DMS153 treated with DMSO at 0.1 percent for 48 hours (cell line): Measurements from ENCODE around the gene LLGL2.

ENCODE experiments used
- DNase-seq: peaks from one replicate; lab custom pipeline; 2025; ENCODE audit not compliant: unreplicated experiment; lab: John Stamatoyannopoulos, UW

Gene LLGL2

DNA sequence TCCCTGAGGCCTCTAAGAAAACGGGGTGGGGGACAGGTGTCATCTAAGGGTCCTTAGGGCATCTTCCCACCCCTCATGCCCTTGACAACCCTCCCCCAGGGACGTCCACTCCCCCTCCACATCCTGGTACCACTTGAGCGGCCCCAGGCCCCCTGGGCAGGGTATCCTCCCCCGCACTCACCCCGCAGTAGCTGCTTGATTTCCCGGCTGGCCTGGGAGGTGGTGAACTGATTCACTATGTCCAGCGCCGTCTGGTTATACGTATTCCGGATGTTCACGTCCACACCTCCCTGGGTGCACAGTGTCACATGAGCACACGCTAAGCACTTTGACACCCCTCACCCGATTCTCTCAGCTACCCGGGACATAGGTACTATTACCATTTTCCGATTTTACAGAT is 19.9 kb upstream of the LLGL2 start:
- no peak for DNase-seq

- no peak for DNase-seq
These were observed 19.4 kb upstream of the LLGL2 start for GRCh38 chr17:75506134-75506533.

DNA sequence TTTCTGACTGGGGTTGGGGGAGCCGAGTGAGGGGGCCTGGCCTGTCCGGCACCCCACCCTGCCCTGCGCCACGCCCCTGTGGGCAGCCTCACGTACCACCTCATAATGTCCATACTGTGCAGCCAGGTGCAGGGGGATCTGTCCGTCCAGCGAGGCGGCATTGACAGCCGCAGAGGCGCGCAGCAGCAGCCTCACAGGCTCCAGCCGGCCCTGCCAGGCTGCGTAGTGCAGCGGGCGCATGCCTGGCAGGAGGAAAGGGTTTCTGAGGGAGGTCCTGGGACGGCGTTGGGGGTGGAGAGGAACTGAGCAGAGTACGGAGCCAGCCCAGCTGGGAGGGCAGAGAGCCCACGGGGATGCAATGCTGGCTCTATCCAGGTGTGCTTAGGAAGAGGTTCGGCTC is 18.6 kb upstream of the LLGL2 start:
- DNase-seq: no peak

DNA sequence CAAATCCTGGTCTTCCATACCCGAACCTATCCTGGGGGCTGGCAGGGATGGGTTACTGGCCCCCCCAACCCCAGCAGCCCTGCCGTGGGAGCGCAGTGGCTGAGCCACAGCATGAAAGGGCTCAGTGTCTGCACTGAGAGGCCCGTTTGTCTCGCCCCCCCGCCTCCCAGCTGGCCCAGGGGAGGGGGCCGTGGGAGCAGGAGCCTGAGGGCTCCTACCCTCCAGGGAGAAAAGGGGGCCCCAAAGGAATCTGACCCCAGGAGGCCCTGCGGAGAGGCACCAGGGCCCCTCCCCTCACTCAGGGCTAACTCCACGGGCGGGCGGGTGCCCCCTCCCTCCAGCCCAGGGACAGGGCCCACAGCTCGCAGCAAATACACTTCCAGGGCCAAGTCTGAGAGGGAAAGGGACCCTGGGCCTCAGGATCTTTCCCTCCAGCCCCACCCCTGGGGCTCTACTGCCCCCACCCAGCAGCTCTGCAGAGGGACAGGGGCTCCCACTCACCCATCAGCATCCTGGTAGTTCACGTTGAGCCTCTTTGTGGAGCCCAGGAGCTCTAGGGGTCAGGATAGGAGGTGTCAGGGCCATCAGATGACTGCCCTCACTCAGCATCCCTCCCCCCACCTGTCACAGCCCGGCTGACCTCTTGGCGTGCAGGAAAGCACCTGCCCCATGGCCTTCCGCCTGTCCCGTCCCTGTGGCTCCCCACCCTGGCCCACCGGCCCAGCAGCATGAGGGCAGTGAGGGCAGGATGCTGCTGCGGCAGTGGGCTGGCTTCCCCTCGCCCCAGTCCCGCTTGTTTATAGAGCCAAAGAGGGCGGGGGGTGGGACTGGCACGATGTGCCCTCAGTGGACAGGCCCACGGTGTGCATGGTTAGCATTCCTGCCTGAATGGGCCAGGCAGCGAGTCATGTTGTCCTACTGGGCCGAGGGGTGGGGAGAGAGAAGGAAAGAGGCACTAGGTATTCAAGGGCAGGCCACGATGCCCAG is 17.5 kb upstream of the LLGL2 start:
- DNase-seq: no peak

DNA sequence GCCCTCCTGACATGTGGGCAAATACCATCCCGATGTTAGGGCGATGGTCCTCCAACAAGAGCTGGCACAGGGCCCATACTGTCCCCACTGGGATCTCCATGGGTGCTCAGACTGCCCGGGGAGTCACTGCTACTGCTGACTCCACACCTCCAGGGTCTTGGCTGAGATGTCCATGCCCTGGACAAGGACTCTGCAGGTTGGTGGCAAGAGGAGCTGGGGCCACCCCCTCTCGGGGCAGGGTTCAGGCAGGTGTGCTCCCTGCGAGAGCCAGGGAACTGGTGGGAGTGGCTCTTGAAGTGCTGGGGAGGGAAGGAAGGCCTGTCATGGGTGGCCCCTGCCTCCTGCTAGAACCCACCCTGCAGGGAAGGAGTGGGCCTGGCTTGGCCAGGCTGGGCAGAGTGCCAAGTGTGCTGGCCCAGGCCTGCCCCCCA is 16.6 kb upstream of the LLGL2 start:
- DNase-seq: no peak

- no peak for DNase-seq
These were observed 15.8 kb upstream of the LLGL2 start for GRCh38 chr17:75509528-75510258.

DNA sequence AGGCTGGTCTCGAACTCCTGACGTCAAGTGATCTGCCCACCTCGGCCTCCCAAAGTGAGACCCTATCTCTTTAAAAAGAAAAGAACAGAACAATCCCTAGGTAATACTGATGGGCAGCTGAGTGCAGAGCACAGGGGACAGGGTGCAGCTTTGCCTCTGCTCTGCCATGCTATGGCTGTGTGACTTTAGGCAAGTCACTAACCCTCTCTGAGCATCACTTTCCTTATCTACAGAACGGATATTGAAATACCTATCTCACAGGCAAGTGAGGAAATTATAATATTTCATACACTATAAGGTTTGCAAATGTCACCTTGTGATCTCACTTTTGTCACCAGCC is 14.3 kb upstream of the LLGL2 start:
- no peak for DNase-seq

- DNase-seq: no peak
These were observed 13.6 kb upstream of the LLGL2 start for GRCh38 chr17:75511610-75512575.

GRCh38 chr17:75512926-75513640 is 12.4 kb upstream of the LLGL2 start:
- no peak for DNase-seq

DNA sequence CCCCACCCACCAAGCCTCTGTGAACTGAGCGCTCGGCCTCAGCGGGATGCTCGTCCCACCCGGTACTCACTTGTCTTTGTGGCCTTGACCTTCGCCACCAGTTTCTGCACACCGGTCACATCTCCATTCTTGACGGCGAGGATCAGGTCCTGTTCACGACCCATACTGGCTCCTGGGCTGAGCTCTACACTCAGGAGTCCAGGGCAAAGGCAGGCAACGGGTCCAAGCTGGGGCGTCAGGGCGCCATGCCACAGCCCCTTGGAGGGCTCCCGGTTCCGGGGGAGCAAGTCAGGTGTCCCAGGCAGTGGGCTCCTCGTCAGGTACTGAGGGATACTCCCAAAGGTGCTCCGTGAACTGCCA is 11.9 kb upstream of the LLGL2 start:
- no peak for DNase-seq

DNA sequence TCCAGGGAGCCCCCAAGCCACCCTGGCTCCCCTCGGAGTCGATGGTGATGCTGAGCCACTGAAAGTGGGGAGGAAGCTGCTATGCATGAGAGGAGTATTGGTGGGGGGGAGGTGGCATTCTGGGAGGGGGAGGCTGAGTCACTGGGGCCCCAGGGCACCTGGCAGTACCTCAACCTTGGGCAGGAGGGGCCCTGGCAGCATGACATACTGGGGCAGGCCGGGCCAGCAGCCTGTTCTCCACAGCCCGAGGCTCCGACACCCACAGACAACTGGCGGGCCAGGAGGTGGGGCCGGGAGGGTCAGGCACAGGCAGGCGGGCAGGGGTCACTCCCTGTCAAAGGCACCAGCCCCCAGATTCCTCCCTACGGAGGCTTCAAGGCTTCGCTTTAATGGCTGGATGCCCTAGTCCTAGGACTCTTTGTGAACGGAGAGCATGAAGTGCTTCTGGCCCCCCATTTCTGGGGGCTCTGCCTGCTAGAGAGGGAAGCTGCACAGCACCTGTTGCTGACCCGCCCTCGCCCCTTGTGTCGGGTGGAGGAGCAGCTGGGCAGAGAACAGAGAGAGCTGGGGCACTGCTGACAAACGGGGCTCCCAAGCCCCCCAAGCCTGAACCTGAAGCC is 11.1 kb upstream of the LLGL2 start:
- no peak for DNase-seq

DNA sequence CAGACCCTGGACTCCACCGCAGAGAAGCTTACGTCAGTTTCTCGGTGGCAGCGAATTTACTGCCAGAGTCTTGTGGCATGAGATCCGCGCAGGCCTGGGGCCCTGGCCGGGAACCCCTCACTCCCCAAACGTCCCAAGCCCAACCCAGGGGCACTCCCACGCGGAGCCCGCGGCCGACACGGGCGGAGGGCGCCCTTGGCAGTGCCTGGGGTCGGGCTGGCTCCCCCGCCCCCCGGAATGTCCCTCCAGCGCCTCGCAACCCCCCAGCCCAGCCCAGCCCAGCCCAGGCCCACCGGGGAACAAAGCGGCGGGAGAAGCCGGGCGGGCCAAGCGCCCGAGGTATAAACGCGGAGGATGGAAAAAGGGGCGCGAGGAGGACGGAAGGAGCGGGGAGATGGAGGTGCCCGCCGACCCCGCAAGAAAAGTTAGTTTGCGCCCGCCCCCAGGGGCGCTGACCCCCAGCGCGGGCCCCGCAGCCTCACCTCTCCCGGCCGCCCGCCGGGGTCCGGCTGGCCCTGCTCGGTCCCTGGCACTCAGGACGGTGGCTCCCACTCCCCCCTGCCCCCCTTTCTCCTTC is 10.5 kb upstream of the LLGL2 start:
- no peak for DNase-seq

DNA sequence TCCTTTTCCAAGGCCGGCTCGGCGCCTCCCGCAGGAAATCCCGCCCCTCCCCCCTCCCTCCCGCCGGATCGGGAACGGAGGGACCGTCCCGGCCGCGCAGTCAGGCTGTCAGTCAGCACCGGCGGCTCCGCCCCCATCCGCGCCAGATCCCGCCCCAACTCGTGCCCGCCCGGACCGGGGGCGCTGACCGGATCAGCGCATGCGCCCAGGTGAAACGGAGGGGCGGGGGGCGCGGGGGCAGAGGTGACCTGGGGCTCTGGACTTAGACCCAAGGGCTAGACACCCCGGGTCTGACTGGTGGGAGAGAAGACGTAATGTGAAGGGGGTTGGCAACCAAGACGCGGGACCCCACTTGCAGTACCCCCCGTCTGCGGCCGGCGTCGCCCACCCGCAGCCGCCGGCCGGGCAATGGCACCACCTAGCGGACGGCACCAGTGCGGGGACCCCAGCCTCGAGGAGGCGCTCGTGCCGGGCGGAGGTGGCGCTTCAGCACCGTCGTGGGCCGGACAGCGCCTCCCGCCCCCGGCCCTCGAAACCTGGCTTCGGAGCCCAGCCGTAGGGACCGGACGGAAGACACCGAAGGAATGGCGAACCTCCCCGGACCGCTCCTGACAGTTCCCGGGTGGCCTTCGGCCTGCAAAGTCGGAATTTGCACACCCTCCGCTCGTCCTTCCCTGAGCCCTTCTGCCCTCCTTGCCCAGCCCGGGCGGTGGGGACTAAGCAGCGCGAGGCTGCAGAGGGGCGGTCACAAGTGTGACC is 9.8 kb upstream of the LLGL2 start, which contains the start of gene CASKIN2:
Gene CASKIN2 (minus strand): TSS at position 42 of the 759 bp plus-strand sequence. CDS start 1,733 bp downstream, outside the sequence.
- peak; percentile 90 for DNase-seq

GRCh38 chr17:75516255-75516618 is 9.3 kb upstream of the LLGL2 start, which contains the start of gene TSEN54:
Gene TSEN54, plus strand, starts transcription at chr17:75516528. Its CDS starts 33 bp downstream, at chr17:75516561.
- DNase-seq: peak; percentile 81

DNA sequence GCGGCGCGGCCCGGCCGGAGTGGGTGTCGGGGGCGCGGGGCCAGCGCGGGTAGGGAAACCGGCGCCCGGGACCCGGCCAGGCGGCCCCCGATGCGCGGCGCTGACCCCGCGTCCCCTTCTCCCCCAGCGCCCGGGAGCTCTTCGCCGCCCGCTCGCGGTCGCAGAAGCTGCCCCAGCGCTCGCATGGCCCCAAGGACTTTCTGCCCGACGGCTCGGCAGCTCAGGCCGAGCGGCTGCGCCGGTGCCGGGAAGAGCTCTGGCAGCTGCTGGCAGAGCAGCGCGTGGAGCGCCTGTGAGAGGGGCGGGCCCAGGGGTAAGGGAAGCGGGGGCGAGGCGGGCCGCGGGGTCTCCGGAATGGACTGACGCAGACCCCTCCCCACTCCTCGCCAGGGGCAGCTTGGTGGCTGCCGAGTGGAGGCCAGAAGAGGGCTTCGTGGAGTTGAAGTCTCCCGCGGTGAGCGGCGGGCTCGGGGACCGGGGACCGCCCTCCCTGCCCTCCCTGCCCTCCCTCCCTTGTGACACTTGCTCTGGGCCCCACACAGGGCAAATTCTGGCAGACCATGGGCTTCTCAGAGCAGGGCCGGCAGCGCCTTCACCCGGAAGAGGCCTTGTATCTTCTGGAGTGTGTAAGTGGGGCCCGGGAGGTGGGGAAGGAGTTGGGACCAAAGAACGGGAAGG is 8.7 kb upstream of the LLGL2 start:
- no peak for DNase-seq

DNA sequence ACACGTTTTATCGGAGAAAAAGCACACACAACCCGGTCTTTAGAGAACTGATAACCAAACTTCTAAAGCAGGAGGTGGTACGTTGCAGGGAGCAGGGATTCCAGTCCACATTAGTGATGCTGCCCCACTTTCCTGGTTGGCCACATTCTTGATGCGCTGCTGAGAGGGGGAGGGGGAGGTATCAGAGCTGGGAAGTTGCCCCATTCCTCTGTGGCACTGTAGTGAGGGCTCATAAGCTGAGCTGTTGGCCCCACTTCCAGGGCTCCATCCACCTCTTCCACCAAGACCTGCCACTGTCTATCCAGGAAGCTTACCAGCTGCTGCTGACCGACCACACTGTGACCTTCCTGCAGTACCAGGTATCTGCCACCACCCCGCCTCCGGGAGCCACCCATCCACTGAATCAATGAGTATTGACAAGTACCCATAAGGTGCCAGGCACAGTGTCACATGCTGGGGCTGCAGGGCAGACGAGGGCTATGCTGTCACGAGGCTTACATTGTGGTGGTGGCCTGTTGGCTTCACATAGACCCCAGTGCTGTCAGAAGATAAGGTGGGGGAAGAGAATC is 8.1 kb upstream of the LLGL2 start:
- no peak for DNase-seq

DNA sequence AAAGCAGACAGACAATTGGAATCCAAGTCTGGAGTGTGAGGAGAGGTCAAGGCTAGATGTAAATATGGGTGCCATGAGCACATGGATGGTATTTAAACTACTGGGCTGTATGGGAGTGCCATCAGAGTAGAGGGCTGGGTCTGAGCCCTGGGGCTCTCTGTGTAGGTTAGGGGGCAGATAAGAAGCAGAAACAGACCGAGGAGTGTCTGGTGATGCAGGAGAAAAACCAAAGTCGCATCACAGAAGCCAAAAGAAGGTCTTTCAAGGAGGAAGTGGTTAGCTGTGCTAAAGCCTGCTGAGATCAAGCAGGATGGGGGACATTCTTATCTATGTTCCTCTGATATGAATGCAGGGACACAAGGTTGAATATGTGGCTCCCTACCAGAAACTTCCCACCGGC is 7.3 kb upstream of the LLGL2 start:
- DNase-seq: no peak

GRCh38 chr17:75518983-75519537 is 6.4 kb upstream of the LLGL2 start:
- no peak for DNase-seq
